IPS-18a (cell line): ENCODE data around the gene PAIP2B.
"Not testable (repeated sequence)": the region's sequence is repeated elsewhere in the genome, so short reads cannot be mapped to it uniquely, and the experiment has no call there.

ENCODE experiments used
- H3K27ac ChIP-seq: one replicate; pipeline ENCODE4 v1.5.1; 2013; ENCODE audit warnings: low read length
- H3K27me3 ChIP-seq: one replicate; pipeline ENCODE4 v1.6.1; 2013; ENCODE audit warnings: mild to moderate bottlenecking, low read length; ENCODE audit not compliant: control insufficient read depth, insufficient read depth
- H3K36me3 ChIP-seq: one replicate; pipeline ENCODE4 v1.6.1; 2013; ENCODE audit warnings: low read depth, low read length; ENCODE audit not compliant: control insufficient read depth
- H3K4me1 ChIP-seq: one replicate; pipeline ENCODE4 v1.6.1; 2013; ENCODE audit warnings: low read depth, low read length; ENCODE audit not compliant: control insufficient read depth
- H3K4me3 ChIP-seq: one replicate; pipeline ENCODE4 v1.5.1; 2013; ENCODE audit warnings: low read length
- H3K9ac ChIP-seq: one replicate; pipeline ENCODE4 v1.6.1; 2013; ENCODE audit warnings: mild to moderate bottlenecking, low read length, moderate library complexity
- H3K9me3 ChIP-seq: one replicate; pipeline ENCODE4 v1.6.1; 2013; ENCODE audit warnings: low read depth, low read length; ENCODE audit not compliant: control insufficient read depth

The PAIP2B gene

GRCh38 chr2:71243634-71244301 lies 16.9 kb upstream of the PAIP2B start:
- no peak overlapping the region for H3K4me3 ChIP-seq
- no peaks in the 10 kb centered on the region for H3K27me3 ChIP-seq
- no peaks in the 10 kb centered on the region for H3K36me3 ChIP-seq
- no peaks in the 10 kb centered on the region for H3K9me3 ChIP-seq
- H3K27ac ChIP-seq, result no peak overlapping the region
- H3K9ac ChIP-seq, result no peak overlapping the region
- no peaks in the 10 kb centered on the region for H3K4me1 ChIP-seq

- Histone ChIP-seq H3K36me3 (no peaks in the 10 kb centered on the region), H3K9me3 (no peaks in the 10 kb centered on the region), H3K27ac (no peak overlapping the region), H3K4me3 (no peak overlapping the region), H3K4me1 (peaks cover 5% of the 10 kb centered on the region), H3K9ac (no peak overlapping the region), H3K27me3 (no peaks in the 10 kb centered on the region)
These were observed 13.9 kb upstream of the PAIP2B start for GRCh38 chr2:71240794-71241193.

GRCh38 chr2:71238089-71238488 lies 11.2 kb upstream of the PAIP2B start:
- Histone ChIP-seq H3K27me3 (no peaks in the 10 kb centered on the region), H3K36me3 (no peaks in the 10 kb centered on the region), H3K9me3 (no peaks in the 10 kb centered on the region), H3K27ac (no peak overlapping the region), H3K4me3 (no peak overlapping the region), H3K4me1 (peaks cover 5% of the 10 kb centered on the region), H3K9ac (no peak overlapping the region)

GRCh38 chr2:71235930-71236587 lies 9.2 kb upstream of the PAIP2B start:
- Histone ChIP-seq H3K4me1 (peaks cover 5% of the 10 kb centered on the region), H3K9me3 (no peaks in the 10 kb centered on the region), H3K36me3 (no peaks in the 10 kb centered on the region), H3K27me3 (no peaks in the 10 kb centered on the region), H3K9ac (no peak overlapping the region), H3K27ac (no peak overlapping the region), H3K4me3 (no peak overlapping the region)

GRCh38 chr2:71233072-71233471 lies 6.2 kb upstream of the PAIP2B start:
- H3K27me3 ChIP-seq, H3K4me1 ChIP-seq, H3K9ac ChIP-seq, H3K4me3 ChIP-seq, H3K9me3 ChIP-seq, H3K27ac ChIP-seq, H3K36me3 ChIP-seq: not testable (repeated sequence)

DNA sequence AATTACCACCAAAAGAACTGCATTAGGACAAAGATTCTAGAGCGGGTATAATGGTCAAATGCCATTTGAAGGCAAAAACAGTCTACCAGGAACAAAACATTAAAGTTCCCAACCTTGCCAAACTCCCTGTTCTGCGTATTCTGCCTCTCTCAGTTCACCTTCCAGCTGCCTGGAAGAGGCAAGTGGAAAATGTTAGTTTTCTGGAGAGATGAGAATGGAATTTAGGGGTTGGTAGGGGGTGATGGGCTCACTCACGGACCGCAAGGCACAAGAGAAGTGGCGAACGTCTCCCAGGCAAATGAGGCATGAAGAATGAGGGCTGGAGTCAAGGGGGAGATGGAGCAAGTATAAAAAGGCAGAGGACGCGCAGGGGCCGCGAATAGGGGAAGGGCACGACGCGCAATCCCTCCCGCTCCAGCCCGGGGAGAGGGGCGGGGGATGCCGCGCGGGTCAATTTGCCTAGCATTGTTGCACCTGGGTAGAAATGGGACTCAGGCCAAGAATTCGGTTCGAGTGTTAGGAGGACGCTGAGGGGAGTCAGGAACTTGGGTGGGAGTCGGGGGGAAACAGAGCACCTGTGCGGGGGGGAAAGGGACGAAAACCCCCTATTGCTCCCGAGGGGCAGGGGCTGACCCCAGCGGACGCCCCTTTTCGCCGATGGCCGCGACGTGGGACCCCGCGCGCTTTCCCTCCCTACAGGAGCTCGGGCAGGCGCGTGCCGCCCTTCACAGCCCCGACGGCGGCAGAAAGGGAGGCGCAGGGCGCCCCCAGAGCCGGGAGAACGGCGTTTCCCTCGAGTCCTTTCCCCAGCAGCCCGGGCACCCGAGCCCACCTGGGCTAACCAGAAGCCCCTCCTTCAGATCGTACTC lies 573 bp downstream of the PAIP2B start:
- H3K36me3 ChIP-seq, result no peaks in the 10 kb centered on the region
- peak overlapping the region; percentile 71 for H3K9ac ChIP-seq
- peak overlapping the region; percentile 38 for H3K27ac ChIP-seq
- H3K4me3 ChIP-seq, result peak overlapping the region; percentile 82
- H3K9me3 ChIP-seq, result no peaks in the 10 kb centered on the region
- peaks cover 3% of the 10 kb centered on the region for H3K4me1 ChIP-seq
- H3K27me3 ChIP-seq, result no peaks in the 10 kb centered on the region

DNA sequence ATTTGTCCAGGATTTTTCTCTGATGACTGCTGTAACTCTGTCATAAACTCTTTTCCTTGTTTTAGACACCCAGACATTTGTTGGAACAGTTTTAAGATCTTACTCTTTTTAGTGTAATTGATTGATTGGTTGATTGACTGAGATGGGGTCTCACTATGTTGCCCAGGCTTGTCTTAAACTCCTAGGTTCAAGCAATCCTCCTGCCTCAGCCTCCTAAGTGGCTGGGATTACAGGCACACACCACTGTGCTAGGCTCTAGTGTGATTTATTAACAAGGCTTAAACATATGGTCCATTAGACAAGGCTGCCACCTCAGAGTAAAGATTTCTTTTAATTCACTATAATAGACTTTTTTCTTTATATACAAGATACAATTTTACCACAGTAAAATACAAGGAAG lies 2.0 kb downstream of the PAIP2B start:
- H3K27ac ChIP-seq, result no peak overlapping the region
- no peaks in the 10 kb centered on the region for H3K36me3 ChIP-seq
- H3K9me3 ChIP-seq, result no peaks in the 10 kb centered on the region
- H3K4me3 ChIP-seq, result no peak overlapping the region
- H3K27me3 ChIP-seq, result no peaks in the 10 kb centered on the region
- no peak overlapping the region for H3K9ac ChIP-seq
- peaks cover 3% of the 10 kb centered on the region for H3K4me1 ChIP-seq

GRCh38 chr2:71224457-71224856 lies 2.4 kb downstream of the PAIP2B start:
- no peak overlapping the region for H3K9ac ChIP-seq
- peaks cover 3% of the 10 kb centered on the region for H3K4me1 ChIP-seq
- no peak overlapping the region for H3K4me3 ChIP-seq
- H3K36me3 ChIP-seq, result no peaks in the 10 kb centered on the region
- no peaks in the 10 kb centered on the region for H3K9me3 ChIP-seq
- H3K27ac ChIP-seq, result no peak overlapping the region
- no peaks in the 10 kb centered on the region for H3K27me3 ChIP-seq

DNA sequence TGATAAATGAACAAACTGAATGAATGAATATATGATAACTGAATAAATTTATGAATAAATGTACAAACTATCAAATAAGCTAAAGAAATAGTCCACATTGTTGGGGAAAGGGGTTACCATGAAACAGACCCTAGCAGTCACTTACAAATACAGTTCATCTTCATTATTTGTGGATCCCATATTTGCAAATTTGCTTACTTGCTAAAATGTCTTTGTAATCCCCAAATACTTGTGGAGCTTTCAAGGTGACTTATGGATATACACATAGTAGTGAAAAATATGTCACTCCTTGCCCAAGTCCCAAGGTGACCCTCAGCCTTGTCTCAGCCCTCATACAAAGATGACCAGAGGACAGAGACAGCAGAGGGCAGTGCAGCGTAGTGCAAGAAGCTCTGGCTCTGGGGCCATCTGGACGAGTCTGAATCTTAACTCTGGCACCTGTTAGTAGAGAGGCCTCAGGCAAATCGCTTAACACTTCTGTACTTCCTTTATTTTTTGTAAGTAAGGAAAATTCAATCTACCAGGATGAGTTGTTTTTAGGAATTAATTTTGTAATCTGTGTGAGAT lies 3.1 kb downstream of the PAIP2B start:
- no peaks in the 10 kb centered on the region for H3K9me3 ChIP-seq
- H3K9ac ChIP-seq, result no peak overlapping the region
- H3K27ac ChIP-seq, result no peak overlapping the region
- H3K36me3 ChIP-seq, result no peaks in the 10 kb centered on the region
- peaks cover 3% of the 10 kb centered on the region for H3K4me1 ChIP-seq
- no peaks in the 10 kb centered on the region for H3K27me3 ChIP-seq
- no peak overlapping the region for H3K4me3 ChIP-seq

GRCh38 chr2:71220743-71221142 lies 6.2 kb downstream of the PAIP2B start:
- H3K27ac ChIP-seq, result no peak overlapping the region
- no peak overlapping the region for H3K4me3 ChIP-seq
- H3K27me3 ChIP-seq, result no peaks in the 10 kb centered on the region
- H3K36me3 ChIP-seq, result no peaks in the 10 kb centered on the region
- H3K4me1 ChIP-seq, result peaks cover 3% of the 10 kb centered on the region
- H3K9ac ChIP-seq, result no peak overlapping the region
- H3K9me3 ChIP-seq, result no peaks in the 10 kb centered on the region

GRCh38 chr2:71216501-71216900 lies 10.4 kb downstream of the PAIP2B start:
- Histone ChIP-seq H3K27me3 (no peaks in the 10 kb centered on the region), H3K4me3 (no peak overlapping the region), H3K4me1 (no peaks in the 10 kb centered on the region), H3K9me3 (no peaks in the 10 kb centered on the region), H3K9ac (no peak overlapping the region), H3K36me3 (no peaks in the 10 kb centered on the region), H3K27ac (no peak overlapping the region)
